Left lobe of liver (tissue), 2 donors: ENCODE data around the gene NADSYN1. TPM values are rescaled to one million over a fixed set of nuclear protein-coding genes. Genes with fewer than 3 reads are reported as not detected.

ENCODE experiments used
- ATAC-seq: fragments of 200-7000 bp; cut with Tn5 transposase; one replicate; pipeline ENCODE4 v1.9.1; 2020; ENCODE audit warnings: mild to moderate bottlenecking, moderate library complexity
- DNase-seq: peaks from one replicate; pipeline ENCODE4 v3.0.0-alpha.2; 2020; ENCODE audit warnings: low spot score
- total RNA-seq: library from RNA; stranded (reverse); gene quantifications from one replicate; pipeline ENCODE4 v1.2.1, GENCODE V29; 2021
- donor health status: DM: no; HTN: no; CAD: no; lungs with moderate emphysema.
- donor health status: DM: no; HTN: yes; CAD: no.

The NADSYN1 gene
- total RNA-seq, 1 donor from 2014 or later, result 39.7 TPM

DNA sequence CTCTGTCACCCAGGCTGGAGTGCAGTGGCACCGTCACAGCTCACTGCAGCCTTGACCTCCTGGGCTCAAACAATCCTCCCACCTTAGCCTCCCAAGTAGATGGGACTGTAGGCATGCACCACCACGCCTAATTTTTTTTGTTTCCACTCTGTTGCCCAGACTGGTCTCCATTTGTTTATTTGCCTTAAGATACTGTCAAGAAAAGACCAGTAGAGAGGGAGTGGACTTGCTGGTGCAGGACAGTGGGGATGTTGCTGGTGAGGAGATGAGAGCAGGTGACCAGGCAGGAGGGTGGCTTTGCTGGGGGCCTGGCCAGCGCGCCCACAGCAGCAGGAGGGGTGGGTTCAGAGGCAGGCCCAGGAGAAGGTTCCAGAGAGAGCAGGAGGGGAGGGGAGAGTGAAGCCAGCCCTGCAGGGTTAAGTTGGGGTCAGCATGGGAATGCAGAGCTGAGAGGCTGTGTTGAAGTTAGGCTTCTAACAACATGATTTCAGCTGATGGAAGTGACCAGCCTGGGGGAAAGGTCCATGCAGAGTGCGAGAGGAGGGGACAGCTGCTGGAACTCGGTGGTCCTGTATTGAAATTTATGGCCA lies 35.8 kb downstream of the NADSYN1 start:
- DNase-seq (no peak), ATAC-seq (no peak)

DNA sequence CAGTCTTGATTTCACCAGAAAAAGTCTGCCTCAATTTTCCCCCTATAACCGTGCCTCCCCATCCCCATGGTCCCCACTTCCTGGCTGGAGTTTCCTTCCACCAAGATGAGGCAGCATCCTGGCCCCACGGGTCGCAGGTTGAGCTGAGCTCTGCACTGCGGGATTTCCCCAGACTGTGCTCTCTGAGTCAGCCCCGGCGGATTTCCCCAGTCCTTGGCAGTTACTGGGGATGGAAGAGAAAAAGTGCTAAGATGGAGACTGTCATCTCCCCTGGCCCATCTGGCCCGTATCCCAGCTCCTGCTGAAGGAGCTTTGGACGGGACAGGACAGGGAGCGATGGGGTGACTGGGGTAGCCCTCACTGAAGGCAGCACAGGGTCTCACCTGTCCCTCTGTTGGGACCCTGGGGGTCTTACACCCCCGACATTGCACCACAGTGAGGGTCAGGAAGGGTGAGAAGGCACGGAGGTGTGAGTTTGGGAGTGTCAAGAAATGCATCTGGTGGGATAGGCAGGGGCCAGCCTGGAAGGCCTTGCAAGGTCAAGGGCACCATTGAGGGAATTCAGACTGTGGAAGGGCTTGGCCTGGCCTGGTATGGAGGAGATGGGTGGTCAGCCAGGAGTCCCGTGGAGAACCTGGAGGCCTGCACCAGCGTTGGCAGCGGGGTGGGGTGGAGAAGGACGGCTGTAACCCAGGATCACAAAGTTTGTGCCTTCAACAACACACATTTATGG lies 36.5 kb downstream of the NADSYN1 start:
- DNase-seq (no peak), ATAC-seq (no peak)

DNA sequence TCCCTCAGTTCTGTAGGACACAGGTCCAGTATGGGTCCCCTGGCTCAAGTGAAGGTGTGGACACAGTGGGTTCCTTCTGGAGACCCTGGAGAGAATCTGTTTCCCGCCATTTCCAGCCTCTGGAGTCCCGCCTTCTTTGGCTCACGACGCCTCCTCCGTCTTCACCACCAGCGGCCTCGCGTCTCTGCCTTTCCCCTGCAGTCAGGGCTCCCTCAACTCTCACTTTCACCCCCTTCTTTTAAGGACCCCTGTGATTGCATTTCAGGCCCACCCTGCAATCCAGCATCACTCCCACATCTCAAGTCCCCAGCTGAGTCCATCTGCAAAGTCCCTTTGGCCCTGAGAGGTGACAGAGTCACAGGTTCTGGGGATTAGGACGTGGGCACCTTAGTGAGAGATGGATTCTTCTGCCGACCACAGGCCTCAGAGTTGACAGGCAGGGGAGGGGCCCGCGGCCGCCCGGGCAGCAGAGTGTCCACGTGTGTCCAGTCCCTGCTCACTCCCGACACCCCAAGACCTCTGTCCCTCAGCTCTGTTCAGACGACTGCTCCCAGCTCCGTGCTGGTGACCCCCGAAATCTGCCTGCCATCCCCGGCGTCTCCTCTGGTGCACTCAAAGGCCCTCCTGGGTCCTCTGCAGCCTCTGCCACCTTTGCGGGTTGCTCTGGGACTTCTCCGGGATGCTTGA lies 37.2 kb downstream of the NADSYN1 start:
- DNase-seq (no peak), ATAC-seq (no peak)

DNA sequence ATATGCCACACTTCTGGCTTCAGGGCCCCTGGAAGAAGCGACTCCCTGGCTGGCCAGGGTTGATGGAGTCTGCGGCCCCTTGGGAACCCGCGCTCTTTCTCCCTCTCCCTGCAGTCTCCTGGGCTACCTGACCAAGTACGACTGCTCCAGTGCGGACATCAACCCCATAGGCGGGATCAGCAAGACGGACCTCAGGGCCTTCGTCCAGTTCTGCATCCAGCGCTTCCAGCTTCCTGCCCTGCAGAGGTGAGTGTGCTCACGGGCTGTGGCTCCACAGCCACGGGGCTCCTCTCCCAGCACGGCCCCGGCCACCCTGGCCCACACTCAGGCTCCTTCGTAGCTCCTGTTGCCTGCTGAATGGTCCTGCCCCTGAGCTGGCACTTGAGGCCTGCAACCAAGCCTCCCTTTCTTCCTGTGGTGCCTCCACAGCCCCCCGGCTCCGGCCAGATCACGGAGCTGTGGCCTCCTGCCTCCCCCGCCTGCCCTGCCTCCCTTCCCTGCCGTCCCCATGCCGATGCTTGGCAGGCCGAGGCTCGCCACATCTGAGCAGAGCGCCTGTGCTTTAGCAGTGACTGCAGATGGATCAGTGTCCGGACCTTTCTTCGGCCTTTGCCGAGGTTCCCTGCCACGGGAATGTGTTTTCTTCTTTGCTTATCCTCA lies 37.9 kb downstream of the NADSYN1 start:
- DNase-seq, result no peak
- no peak for ATAC-seq

DNA sequence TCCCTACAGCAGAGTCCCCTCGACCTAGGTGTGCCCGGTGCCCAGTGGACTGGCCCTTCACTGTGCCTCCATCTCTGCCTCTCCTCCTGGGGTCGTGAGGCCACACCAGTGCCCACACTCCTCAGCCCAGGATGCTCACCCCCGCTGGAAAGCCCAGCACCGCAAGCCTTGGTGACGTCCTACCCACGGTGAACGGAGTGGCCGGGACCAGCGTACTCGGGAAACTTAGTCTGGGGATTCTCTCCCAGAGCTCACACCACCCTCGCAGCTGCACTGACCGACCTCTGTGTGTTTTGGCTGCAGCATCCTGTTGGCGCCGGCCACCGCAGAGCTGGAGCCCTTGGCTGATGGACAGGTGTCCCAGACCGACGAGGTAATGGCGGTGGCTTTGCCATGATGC lies 38.5 kb downstream of the NADSYN1 start:
- peak; percentile 81 for ATAC-seq

DNA sequence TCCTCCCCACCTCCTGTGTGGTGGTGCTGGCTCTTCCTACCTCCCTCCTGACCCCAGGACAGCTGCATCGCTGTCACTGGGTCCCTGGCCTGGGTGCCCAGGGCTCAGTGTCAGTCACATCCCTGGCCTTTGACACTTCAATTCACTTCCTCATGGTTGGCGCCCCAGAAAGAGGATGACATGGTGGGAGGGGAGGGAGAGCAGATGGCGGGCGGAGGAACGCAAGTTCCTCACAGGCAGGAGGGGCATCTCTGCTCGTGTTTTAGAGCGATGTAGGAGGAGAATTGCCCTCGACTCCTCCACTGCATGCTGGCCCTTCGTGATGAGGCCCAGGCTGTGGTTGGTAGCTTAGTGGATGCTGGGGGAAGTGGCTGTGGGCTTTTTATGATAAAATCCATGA lies 38.9 kb downstream of the NADSYN1 start:
- ATAC-seq, result no peak
- peak; percentile 31 for DNase-seq

More for the DNA sequence above, 38.5 kb downstream of the NADSYN1 start:
- no peak for DNase-seq

DNA sequence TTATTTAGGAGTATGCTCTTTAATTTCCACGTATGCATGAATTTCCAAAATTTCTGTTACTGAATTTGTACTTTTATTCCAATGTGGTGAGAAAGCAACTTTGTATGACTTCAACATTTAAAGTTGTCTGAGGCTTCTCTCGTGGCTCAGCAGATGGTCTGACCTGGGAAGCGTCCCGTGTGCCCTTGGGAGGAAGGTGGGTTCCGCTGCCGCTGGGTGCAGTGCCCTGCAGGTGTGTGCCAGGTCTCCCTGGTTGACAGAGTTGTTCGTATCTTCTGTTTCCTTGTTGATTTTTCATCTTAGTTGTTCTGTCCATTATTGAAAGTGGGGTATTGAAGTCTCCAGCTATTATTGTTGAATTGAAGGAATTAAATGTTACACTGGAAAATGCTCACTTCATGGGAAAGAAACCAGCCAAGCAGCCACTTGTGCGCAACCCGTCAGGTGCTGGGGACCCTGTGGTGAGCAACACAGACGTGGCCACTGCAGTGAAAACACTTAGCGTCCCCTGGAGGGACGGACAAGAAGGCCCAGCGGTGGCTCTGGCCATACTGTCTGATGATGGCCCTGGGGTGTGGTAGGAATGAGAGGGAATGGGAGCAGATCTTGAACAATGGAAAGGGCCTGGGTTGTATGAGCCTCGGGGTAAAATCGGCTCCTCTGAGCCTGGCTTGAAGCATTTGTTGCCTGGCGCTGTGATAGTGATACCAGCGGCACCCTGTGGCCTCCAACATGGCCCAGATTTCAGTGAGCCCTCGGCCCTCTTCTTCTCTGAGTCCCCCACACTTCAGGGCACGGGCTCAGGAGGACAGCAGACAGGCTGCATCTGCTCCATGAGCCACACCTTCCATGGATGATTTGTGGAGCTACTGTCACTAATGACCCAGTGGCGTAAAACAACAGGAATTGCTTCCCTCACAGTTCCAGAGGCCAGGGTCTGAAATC lies 42.6 kb downstream of the NADSYN1 start:
- ATAC-seq (no peak), DNase-seq (no peak)

DNA sequence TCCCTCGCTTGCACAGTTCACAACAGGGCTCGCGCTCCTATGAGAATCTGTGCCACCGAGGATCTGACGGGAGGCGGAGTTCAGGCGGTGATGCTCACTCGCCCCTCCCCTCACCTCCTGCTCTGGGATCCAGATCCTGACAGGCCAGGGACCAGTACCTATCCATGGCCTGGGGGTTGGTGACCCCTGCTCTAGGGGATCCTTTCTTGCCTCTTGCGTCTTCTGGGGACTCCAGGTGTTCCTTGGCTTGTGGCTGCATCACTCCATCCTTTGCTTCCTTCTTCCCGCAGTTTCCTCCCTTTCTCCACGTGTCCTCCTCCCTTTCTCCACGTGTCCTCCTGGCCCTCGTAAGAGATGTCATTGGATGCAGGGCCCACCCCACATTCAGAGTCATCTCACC lies 43.4 kb downstream of the NADSYN1 start:
- ATAC-seq, result no peak
- peak; percentile 29 for DNase-seq

DNA sequence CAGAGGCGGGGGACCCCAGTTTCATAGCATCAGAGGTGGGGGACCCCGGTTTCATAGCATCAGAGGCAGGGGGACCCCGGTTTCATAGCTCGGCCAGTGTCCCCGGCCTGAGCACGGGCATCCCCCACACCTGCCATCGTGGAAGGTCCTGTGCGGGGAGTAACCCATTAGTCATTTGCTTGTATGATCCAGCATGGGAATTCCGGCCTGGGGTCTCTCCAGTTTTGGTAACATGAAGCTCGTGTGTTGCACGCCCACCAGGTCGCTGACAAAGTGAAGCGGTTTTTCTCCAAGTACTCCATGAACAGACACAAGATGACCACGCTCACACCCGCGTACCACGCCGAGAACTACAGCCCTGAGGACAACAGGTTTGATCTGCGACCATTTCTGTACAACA lies 45.1 kb downstream of the NADSYN1 start:
- DNase-seq (peak; percentile 27), ATAC-seq (no peak)

DNA sequence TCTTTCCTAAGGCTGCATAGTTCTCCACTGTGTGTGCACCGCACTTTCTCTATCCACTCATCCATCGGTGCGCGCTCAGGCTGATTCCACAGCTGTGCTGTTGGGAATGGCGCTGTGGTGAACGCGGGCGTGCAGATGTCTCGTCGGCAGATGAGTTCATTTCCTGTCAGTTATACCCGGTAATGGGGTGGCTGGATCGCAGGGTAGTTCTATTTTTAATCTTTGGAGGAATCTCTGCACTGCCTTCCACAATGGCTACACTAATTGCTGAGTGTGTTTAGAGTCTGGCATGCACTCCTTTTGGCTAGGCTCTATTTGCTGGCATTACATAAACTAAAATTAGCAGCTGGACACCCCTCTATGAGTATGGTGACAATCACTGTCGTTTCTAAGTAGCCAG lies 46.1 kb downstream of the NADSYN1 start:
- peak; percentile 26 for DNase-seq

DNA sequence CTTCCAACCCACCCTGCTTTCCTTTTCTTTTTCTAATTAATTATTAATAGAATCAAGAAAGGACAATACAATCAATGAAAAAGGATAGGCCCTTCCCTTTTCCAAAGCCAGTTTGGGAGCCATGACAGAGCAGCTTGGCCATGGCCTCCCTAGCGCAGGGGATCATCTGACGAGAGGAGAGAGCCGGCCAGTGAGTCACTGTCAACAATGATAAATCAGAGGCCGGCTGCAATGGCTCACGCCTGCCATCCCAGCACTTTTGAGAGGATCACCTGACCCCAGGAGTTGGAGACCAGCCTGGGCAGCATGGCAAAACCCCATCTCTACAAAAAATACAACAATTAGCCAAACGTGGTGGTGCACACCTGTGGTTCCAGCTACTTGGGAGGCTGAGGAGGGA lies 46.5 kb downstream of the NADSYN1 start:
- DNase-seq (peak; percentile 35), ATAC-seq (no peak)

More for the DNA sequence above, 46.1 kb downstream of the NADSYN1 start:
- ATAC-seq, result no peak

DNA sequence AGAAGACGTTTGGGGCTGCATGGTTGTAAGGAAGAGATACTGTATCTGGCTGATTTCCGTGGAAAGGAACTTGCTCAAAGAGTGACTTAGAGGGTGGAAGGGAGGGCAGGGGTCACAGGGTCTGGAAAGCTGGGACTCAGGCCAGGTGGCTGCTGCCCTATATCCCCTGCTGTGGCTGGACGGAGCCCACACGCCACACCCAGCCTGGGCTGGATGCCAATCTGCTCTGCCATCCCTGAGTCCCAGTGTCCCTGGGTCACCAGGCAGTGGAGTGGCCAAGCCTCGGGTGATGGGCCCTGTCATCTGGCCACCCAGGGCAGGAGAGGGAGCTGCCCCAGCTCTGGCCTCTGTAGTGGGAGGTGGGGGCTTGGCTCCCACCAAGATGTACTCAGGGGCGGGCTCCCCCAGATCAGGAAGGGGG lies 47.6 kb downstream of the NADSYN1 start:
- DNase-seq (peak; percentile 90), ATAC-seq (peak; percentile 97)

DNA sequence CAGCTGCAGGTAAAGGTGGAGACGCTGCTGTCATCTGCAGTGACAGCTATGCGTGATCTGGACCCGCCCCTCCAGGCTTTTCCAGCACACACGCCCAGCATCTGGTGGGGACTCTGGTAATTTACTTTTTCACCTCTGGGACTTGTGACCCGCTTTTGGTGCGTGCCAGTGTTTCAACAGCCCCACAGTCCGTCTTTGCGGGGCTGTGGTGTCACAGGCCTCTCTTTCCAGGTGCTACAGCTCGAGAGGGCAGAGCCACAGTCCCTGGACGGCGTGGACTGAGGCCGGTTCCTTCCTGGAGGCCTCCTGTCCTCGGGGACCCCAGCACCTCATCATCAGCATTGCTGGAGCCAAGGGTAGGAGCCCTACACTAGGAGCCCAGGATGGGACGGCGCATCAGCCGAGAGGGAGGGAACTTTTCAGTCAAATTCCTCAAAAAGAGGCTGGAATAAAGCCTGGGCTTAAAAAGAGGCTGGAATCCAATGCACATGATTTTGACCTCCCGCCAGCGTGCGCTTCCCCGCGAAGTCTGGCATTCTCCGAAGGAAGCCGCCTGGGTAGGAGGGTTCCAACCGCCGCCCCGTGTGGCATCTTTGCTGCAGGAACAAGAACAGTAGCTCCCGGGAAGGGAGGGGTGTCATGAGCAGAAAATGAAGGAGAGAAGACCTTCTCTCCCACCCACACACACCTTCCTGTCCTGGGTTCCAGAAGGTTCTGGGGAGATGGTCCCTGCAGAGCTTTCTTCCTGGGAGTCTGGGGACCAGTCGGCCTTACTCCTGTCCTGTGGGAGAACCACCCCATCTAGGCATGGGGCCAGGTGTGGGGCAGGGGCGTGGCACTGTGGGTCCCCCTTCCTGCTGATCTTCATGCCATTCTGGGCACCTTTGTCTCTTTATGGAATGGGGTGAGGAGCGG lies 48.3 kb downstream of the NADSYN1 start:
- ATAC-seq, result no peak
- peak; percentile 45 for DNase-seq

DNA sequence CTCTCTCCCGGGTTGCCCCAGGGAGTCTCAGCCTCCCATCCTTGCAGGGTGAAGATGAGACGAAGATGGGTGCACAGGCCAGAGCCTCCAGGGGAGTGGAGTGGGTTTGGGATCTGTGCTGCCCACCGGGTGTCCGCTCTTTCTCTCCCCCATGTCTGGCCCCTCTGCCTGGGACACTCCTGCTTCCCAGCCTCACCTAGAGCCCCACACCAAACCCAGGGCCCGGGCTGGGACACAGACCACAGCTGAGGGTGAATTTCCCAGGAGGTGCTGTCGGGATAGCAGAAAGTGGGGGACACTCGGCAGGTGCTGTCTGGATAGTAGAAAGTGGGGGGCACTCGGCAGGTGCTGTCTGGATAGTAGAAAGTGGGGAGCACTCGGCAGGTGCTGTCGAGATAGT lies 49.0 kb downstream of the NADSYN1 start:
- DNase-seq (peak; percentile 41), ATAC-seq (no peak)

DNA sequence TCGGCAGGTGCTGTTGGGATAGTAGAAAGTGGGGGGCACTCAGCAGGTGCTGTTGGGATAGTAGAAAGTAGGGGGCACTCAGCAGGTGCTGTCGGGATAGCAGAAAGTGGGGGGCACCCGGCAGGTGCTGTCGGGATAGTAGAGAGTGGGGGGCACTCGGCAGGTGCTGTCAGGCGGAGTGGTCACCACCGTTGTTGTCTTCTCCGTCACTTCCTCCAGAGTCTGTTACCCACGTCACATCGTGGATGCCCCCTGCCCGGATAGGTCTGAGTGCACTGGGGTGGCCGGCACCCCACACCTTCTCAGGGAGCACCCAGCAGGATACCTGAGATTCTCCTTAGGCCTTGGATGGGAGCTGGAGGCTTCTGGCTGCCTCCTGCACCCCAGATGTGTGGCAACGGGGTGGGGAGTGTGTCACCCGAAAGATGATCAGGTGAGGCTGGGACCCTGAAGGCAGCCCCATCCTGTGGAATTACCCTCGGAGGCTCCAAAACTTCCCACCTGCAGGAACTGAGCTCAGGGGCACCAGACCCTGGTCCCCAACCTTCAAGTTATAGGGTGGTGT lies 50.0 kb downstream of the NADSYN1 start:
- no peak for ATAC-seq
- DNase-seq, result peak; percentile 35

DNA sequence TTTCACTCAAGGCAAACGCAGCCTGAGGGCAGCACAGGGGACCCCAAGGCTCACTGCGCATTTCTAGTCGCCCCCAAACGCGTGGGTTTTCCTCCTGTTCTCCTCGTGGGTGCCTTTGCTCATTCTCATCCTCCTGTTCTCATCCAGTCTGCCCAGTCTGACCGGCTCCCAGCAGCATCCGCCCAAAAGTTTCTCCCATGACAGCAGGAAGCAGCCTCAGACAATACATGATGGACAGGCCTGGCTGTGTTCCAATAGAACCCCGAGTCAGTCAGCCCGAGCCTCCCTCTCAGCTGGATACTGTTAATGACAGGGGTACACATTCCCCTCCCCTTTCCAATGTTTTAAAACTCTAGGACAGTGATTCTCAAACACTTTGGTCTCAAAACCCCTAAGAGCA lies 51.5 kb downstream of the NADSYN1 start:
- DNase-seq (no peak), ATAC-seq (no peak)

DNA sequence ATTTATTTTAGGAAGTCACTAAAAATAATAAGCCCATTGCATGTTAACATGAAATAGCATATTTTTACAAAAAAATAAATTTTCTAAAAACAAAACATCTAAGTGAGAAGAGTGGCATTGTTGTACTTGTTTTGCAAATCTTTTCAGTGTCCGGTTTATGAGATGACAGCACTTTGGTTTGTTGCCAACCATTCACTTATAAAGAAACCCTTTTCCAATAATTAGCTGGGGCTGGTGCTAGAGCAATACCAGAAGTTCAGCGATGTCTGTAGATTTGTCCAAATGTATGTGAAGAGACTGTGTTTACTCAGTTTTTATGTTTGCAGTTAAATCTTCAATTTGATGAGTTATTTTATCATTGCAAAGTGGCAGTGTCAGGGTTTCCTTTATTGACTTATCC lies 52.0 kb downstream of the NADSYN1 start:
- DNase-seq (no peak), ATAC-seq (no peak)

DNA sequence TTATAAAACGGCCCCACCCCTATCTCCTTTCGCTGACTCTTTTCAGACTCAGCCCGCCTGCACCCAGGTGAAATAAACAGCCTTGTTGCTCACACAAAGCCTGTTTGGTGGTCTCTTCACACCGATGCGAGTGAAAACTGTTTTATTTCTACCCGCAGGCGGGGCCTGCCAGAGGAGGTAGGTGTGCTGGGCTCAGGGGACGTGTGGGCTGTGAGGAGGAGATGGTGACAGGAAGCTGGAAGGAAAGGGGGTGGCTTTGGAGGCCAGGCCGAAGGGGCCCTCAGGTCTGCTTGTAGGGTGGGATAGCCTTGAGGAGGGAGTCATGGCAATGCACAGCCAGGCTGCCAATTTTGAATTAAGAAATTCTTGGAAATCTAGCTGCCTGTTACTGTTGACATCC lies 52.8 kb downstream of the NADSYN1 start:
- DNase-seq (peak; percentile 37), ATAC-seq (no peak)

DNA sequence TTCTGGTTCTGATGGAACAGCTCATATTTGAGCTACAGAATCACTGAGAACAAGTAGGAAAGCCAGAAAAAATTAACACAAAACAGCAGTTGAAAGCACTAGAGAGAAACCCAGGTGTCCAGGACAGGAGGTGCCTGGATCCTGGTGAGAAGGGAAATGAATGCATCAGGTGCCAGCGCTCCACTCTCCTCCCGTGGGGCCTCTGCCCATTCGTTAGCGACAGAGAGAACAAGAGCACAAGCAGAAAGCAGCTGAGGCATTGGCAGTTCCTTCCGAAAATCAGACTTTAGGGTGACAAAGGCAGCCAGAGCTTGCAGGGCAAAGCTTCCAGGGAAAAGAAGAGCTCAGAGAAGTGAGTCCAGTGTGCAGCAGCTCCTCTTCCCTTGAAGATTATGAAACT lies 54.1 kb downstream of the NADSYN1 start:
- ATAC-seq (no peak), DNase-seq (peak; percentile 16)
